ENCODE data around the gene SELPLG. TPM values are rescaled to one million over a fixed set of nuclear protein-coding genes. Genes with fewer than 3 reads are reported as not detected.

Gene SELPLG
- total RNA-seq, 2 donors from 2014 or later: 14.3 to 17.3 TPM

DNA sequence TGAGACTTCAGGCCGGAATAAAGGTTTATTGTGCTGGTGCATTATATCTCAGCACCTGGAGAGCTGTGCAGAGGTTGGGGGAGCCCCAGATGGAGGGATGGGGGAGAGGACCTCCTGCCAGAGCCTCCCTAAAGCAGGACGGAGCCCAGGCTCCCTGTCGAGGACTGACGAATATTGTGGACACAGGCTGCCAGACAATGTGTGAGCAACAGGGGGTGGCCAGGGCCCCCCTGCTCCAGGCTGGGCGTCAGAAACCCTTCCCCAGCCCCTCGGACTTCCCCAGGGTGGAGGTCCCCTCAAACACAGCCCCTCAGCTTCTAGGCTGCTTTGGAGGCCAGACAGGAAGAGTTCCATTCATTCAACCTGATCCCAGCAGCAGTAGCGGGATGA is 43.9 kb downstream of the SELPLG start:
- no peaks in the 10 kb centered on the region for H3K4me1 ChIP-seq (ENCODE audit: control insufficient read depth in 1 of 2, low read depth in 2 of 2)
- no peak overlapping the region for H3K4me3 ChIP-seq
- DNase-seq (ENCODE audit: low spot score): no peak
- no peaks in the 10 kb centered on the region for H3K27me3 ChIP-seq (replicated peaks; ENCODE audit: insufficient read depth)
- no peaks in the 10 kb centered on the region for H3K36me3 ChIP-seq
- H3K9me3 ChIP-seq: no peaks in the 10 kb centered on the region
- H3K27ac ChIP-seq: no peak overlapping the region
- TF ChIP-seq, protein P1, sequence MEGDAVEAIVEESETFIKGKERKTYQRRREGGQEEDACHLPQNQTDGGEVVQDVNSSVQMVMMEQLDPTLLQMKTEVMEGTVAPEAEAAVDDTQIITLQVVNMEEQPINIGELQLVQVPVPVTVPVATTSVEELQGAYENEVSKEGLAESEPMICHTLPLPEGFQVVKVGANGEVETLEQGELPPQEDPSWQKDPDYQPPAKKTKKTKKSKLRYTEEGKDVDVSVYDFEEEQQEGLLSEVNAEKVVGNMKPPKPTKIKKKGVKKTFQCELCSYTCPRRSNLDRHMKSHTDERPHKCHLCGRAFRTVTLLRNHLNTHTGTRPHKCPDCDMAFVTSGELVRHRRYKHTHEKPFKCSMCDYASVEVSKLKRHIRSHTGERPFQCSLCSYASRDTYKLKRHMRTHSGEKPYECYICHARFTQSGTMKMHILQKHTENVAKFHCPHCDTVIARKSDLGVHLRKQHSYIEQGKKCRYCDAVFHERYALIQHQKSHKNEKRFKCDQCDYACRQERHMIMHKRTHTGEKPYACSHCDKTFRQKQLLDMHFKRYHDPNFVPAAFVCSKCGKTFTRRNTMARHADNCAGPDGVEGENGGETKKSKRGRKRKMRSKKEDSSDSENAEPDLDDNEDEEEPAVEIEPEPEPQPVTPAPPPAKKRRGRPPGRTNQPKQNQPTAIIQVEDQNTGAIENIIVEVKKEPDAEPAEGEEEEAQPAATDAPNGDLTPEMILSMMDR (IDR thresholded peaks at IDR 0.05): no peak
- no peak for ATAC-seq (ENCODE audit: insufficient number of reproducible peaks, low FRiP score, low read depth)

DNA sequence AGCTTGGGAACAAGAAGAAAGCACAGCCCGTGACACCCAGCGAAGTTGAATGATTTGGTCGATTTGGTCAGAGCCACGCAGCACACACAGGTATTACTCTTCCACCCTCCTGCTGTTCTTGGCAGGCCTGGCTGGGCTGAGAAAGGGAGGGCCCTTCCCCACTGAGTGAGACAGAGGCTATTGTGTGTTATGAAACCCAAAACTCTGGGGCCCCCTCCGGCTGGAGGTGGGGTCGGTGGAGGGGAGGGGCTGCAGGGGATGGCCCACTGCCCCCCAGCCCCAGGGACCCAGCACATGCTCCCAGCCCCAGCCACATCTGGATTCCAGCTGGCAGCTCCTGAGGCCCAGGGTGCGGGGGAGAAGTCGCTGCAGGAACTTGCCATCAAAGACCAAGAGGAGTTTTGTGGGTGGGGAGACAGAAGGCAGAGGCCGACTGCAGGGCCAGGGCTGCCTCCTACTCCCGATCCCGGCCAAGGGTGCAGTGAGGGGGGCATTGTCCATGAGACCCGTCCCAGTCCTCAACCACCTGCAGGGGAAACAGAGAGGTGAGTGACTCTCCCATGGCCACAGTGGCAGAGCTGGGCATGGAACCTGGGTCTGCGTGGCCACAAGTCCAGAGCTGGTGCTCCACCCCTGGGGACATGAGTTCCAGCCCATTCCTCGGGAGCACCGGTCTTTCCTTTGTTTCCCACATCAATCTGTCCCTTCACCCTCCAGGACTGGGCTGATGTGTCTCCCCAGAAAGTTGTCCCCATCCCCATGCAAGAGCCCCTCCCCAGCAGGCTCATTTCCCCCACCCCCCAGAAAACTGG is 44.5 kb downstream of the SELPLG start:
- Histone ChIP-seq H3K36me3 (no peaks in the 10 kb centered on the region), H3K4me1 (ENCODE audit: control insufficient read depth in 1 of 2, low read depth in 2 of 2) (no peaks in the 10 kb centered on the region), H3K9me3 (no peaks in the 10 kb centered on the region), H3K4me3 (no peak overlapping the region), H3K27me3 (replicated peaks; ENCODE audit: insufficient read depth) (no peaks in the 10 kb centered on the region), H3K27ac (no peak overlapping the region)
- ATAC-seq (ENCODE audit: insufficient number of reproducible peaks, low FRiP score, low read depth) (no peak), DNase-seq (ENCODE audit: low spot score) (no peak)
- TF ChIP-seq, protein P1 (IDR thresholded peaks at IDR 0.05): no peak

DNA sequence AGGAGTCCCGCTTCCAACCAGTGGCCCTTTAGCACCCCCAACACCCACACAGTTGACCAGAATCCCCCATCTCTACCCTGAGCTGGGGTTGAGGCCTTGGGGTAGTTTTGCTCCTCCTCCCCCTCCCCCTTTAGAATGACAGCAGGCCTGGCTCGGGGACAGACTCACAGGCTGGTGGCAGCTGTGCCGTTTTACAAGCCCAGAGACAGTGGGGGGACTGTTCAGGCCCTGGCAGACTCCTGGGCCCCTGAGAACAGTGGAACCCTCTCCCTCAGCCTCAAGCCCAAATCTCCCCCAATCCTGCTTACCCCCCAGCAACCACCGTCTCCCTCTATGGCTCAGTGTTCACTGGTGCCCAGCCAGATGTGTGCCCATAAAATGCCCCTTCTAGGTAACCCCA is 45.9 kb downstream of the SELPLG start:
- H3K27ac ChIP-seq: no peak overlapping the region
- H3K4me3 ChIP-seq: no peak overlapping the region
- DNase-seq (ENCODE audit: low spot score) (no peak), ATAC-seq (ENCODE audit: insufficient number of reproducible peaks, low FRiP score, low read depth) (no peak)
- no peaks in the 10 kb centered on the region for H3K9me3 ChIP-seq
- no peaks in the 10 kb centered on the region for H3K36me3 ChIP-seq
- H3K27me3 ChIP-seq (replicated peaks; ENCODE audit: insufficient read depth): no peaks in the 10 kb centered on the region
- TF ChIP-seq, protein P1 (IDR thresholded peaks at IDR 0.05): no peak
- no peaks in the 10 kb centered on the region for H3K4me1 ChIP-seq (ENCODE audit: control insufficient read depth in 1 of 2, low read depth in 2 of 2)

DNA sequence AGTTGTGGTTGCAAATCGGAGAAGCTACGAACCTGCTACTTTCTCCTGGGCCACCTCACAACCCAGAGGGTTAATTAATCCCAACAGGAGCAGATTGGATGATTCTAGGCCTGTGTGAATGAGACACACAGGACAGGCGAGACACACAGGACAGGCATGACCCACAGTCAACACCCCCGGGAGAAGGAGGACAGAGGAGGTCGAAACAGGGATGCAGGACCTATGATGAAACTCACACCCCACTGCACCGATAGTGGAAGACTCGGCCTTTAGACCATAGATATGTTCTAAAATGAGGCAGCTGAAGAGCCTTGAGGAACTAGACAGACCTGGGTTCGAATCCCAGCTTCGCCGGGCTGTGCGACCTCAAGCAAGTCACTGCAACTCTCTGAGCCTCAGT is 47.4 kb downstream of the SELPLG start:
- ATAC-seq (ENCODE audit: insufficient number of reproducible peaks, low FRiP score, low read depth) (no peak), DNase-seq (ENCODE audit: low spot score) (no peak)
- H3K9me3 ChIP-seq: no peaks in the 10 kb centered on the region
- TF ChIP-seq, protein P1 (IDR thresholded peaks at IDR 0.05): no peak
- no peaks in the 10 kb centered on the region for H3K27me3 ChIP-seq (replicated peaks; ENCODE audit: insufficient read depth)
- H3K36me3 ChIP-seq: no peaks in the 10 kb centered on the region
- H3K4me3 ChIP-seq: no peak overlapping the region
- H3K27ac ChIP-seq: no peak overlapping the region
- H3K4me1 ChIP-seq (ENCODE audit: control insufficient read depth in 1 of 2, low read depth in 2 of 2): no peaks in the 10 kb centered on the region

DNA sequence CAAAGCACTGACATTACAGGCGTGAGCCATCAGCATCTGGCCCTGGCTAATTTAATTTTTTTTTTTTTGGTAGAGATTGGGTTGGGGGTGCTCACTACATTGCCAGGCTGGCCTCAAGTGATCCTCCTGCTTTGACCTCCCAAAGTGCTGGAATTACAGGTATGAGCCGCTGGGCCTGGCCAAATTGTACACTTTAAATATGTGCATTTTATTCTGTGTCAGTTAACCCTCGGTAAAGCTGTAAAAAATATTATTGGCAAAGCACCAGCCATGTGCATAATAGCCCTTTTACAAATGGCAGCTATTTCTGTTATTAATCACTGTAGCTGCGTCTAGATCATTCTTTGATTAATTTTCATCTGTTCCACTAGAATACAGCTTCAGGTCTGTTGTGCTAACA is 47.8 kb downstream of the SELPLG start:
- no peaks in the 10 kb centered on the region for H3K4me1 ChIP-seq (ENCODE audit: control insufficient read depth in 1 of 2, low read depth in 2 of 2)
- H3K36me3 ChIP-seq: no peaks in the 10 kb centered on the region
- H3K27me3 ChIP-seq (replicated peaks; ENCODE audit: insufficient read depth): no peaks in the 10 kb centered on the region
- H3K9me3 ChIP-seq: no peaks in the 10 kb centered on the region
- TF ChIP-seq, protein P1 (IDR thresholded peaks at IDR 0.05): no peak
- no peak for DNase-seq (ENCODE audit: low spot score)
- no peak overlapping the region for H3K27ac ChIP-seq
- H3K4me3 ChIP-seq: no peak overlapping the region
- ATAC-seq (ENCODE audit: insufficient number of reproducible peaks, low FRiP score, low read depth): no peak
